ENCODE measurements around the gene SLC10A4.

Gene SLC10A4

GRCh38 chr4:48498895-48499294 is 15.8 kb downstream of the SLC10A4 start:
- no peaks in the 10 kb centered on the region for H3K9me3 Mint-ChIP-seq
- DNase-seq = no peak
- peaks cover 20% of the 10 kb centered on the region for H3K4me1 Mint-ChIP-seq (ENCODE audit: low read depth)
- H3K36me3 Mint-ChIP-seq (ENCODE audit: low read depth) = peaks cover 44% of the 10 kb centered on the region
- H3K4me3 Mint-ChIP-seq = no peak overlapping the region
- H3K27me3 Mint-ChIP-seq = no peaks in the 10 kb centered on the region
- peak overlapping the region; percentile 58 for H3K27ac Mint-ChIP-seq

- peaks cover 47% of the 10 kb centered on the region for H3K36me3 Mint-ChIP-seq (ENCODE audit: low read depth)
- H3K9me3 Mint-ChIP-seq = no peaks in the 10 kb centered on the region
- no peak overlapping the region for H3K4me3 Mint-ChIP-seq
- peak overlapping the region; percentile 58 for H3K27ac Mint-ChIP-seq
- DNase-seq = no peak
- H3K4me1 Mint-ChIP-seq (ENCODE audit: low read depth) = peaks cover 25% of the 10 kb centered on the region
- H3K27me3 Mint-ChIP-seq = no peaks in the 10 kb centered on the region
Observed at GRCh38 chr4:48499551-48500066, 16.5 kb downstream of the SLC10A4 start.

GRCh38 chr4:48503233-48504025 is 20.3 kb downstream of the SLC10A4 start:
- Mint-ChIP-seq H3K4me1 (ENCODE audit: low read depth) (peaks cover 25% of the 10 kb centered on the region), H3K27me3 (no peaks in the 10 kb centered on the region), H3K27ac (no peak overlapping the region), H3K36me3 (ENCODE audit: low read depth) (peaks cover 62% of the 10 kb centered on the region), H3K4me3 (no peak overlapping the region), H3K9me3 (no peaks in the 10 kb centered on the region)
- no peak for DNase-seq

GRCh38 chr4:48504026-48504330 is 20.8 kb downstream of the SLC10A4 start:
- Mint-ChIP-seq H3K36me3 (ENCODE audit: low read depth) (peaks cover 63% of the 10 kb centered on the region), H3K27me3 (no peaks in the 10 kb centered on the region), H3K4me1 (ENCODE audit: low read depth) (peaks cover 21% of the 10 kb centered on the region), H3K27ac (no peak overlapping the region), H3K9me3 (no peaks in the 10 kb centered on the region), H3K4me3 (no peak overlapping the region)
- no peak for DNase-seq

- Mint-ChIP-seq H3K4me1 (ENCODE audit: low read depth) (peaks cover 17% of the 10 kb centered on the region), H3K4me3 (no peak overlapping the region), H3K27ac (no peak overlapping the region), H3K36me3 (ENCODE audit: low read depth) (peaks cover 63% of the 10 kb centered on the region), H3K9me3 (no peaks in the 10 kb centered on the region), H3K27me3 (no peaks in the 10 kb centered on the region)
- DNase-seq = no peak
Observed at GRCh38 chr4:48504352-48504751, 21.2 kb downstream of the SLC10A4 start.

- H3K4me3 Mint-ChIP-seq = no peak overlapping the region
- no peaks in the 10 kb centered on the region for H3K27me3 Mint-ChIP-seq
- no peak overlapping the region for H3K27ac Mint-ChIP-seq
- no peak for DNase-seq
- H3K9me3 Mint-ChIP-seq = no peaks in the 10 kb centered on the region
- peaks cover 5% of the 10 kb centered on the region for H3K4me1 Mint-ChIP-seq (ENCODE audit: low read depth)
- H3K36me3 Mint-ChIP-seq (ENCODE audit: low read depth) = peaks cover 67% of the 10 kb centered on the region
Observed at GRCh38 chr4:48506716-48507115, 23.6 kb downstream of the SLC10A4 start.

GRCh38 chr4:48509543-48509942 is 26.4 kb downstream of the SLC10A4 start:
- Mint-ChIP-seq H3K4me1 (ENCODE audit: low read depth) (no peaks in the 10 kb centered on the region), H3K36me3 (ENCODE audit: low read depth) (peaks cover 78% of the 10 kb centered on the region), H3K27ac (no peak overlapping the region), H3K27me3 (no peaks in the 10 kb centered on the region), H3K4me3 (no peak overlapping the region), H3K9me3 (no peaks in the 10 kb centered on the region)
- no peak for DNase-seq

GRCh38 chr4:48518143-48518542 is 35.0 kb downstream of the SLC10A4 start:
- DNase-seq = no peak
- no peaks in the 10 kb centered on the region for H3K27me3 Mint-ChIP-seq
- H3K9me3 Mint-ChIP-seq = no peaks in the 10 kb centered on the region
- peaks cover 82% of the 10 kb centered on the region for H3K36me3 Mint-ChIP-seq (ENCODE audit: low read depth)
- H3K4me1 Mint-ChIP-seq (ENCODE audit: low read depth) = no peaks in the 10 kb centered on the region
- no peak overlapping the region for H3K4me3 Mint-ChIP-seq
- no peak overlapping the region for H3K27ac Mint-ChIP-seq

- Mint-ChIP-seq H3K9me3 (no peaks in the 10 kb centered on the region), H3K4me3 (no peak overlapping the region), H3K36me3 (ENCODE audit: low read depth) (peaks cover 90% of the 10 kb centered on the region), H3K27me3 (no peaks in the 10 kb centered on the region), H3K27ac (no peak overlapping the region), H3K4me1 (ENCODE audit: low read depth) (no peaks in the 10 kb centered on the region)
- DNase-seq = no peak
Observed at GRCh38 chr4:48526406-48526805, 43.3 kb downstream of the SLC10A4 start.

- no peaks in the 10 kb centered on the region for H3K9me3 Mint-ChIP-seq
- peaks cover 78% of the 10 kb centered on the region for H3K36me3 Mint-ChIP-seq (ENCODE audit: low read depth)
- H3K4me1 Mint-ChIP-seq (ENCODE audit: low read depth) = no peaks in the 10 kb centered on the region
- no peak for DNase-seq
- H3K4me3 Mint-ChIP-seq = no peak overlapping the region
- no peak overlapping the region for H3K27ac Mint-ChIP-seq
- no peaks in the 10 kb centered on the region for H3K27me3 Mint-ChIP-seq
Observed at GRCh38 chr4:48538358-48538757, 55.2 kb downstream of the SLC10A4 start.
